ENCODE measurements around the gene EXOSC5. TPM values are rescaled to one million over a fixed set of nuclear protein-coding genes. Genes with fewer than 3 reads are reported as not detected.

The EXOSC5 gene
- total RNA-seq, 1 experiment from 2014 or later = 58.7 TPM

GRCh38 chr19:41339936-41340335 is 57.2 kb downstream of the EXOSC5 start:
- H4K8ac ChIP-seq (replicated peaks; ENCODE audit: insufficient read length, low read depth, low read length) = no peak overlapping the region
- no peak overlapping the region for H3K9ac ChIP-seq (ENCODE audit: extremely low read depth, insufficient read length, low read length)
- H2BK20ac ChIP-seq (ENCODE audit: low read depth, low read length, poor library complexity, severe bottlenecking) = no peak overlapping the region
- WGBS (ENCODE audit: extremely low coverage, insufficient read length, low lambda C conversion rate) = no CpG with 5 or more reads among the region's 5 CpGs
- no peak overlapping the region for H3K56ac ChIP-seq (ENCODE audit: insufficient read length, low read depth, low read length)
- H3K79me1 ChIP-seq (ENCODE audit: insufficient read depth, low read depth, low read length, poor library complexity, severe bottlenecking) = no peaks in the 10 kb centered on the region
- no peak overlapping the region for H3K27ac ChIP-seq (ENCODE audit: insufficient read length, low read depth, low read length)
- no peaks in the 10 kb centered on the region for H3K4me1 Mint-ChIP-seq
- H4K5ac ChIP-seq (ENCODE audit: insufficient read length, low read depth, low read length) = no peak overlapping the region
- no peak overlapping the region for H4K91ac ChIP-seq (ENCODE audit: insufficient read length, low read depth, low read length)
- H3K9me3 Mint-ChIP-seq = no peaks in the 10 kb centered on the region
- no peak overlapping the region for H2AFZ ChIP-seq (ENCODE audit: low read length)
- H3T11ph ChIP-seq (ENCODE audit: low read length) = no peak overlapping the region
- H3K18ac ChIP-seq (ENCODE audit: insufficient read length, low read depth, low read length) = no peak overlapping the region
- H3K27me3 Mint-ChIP-seq (ENCODE audit: low read depth) = no peaks in the 10 kb centered on the region
- no peaks in the 10 kb centered on the region for H3K4me1 ChIP-seq (ENCODE audit: insufficient read depth, low read length)
- no peak overlapping the region for H3K14ac ChIP-seq (ENCODE audit: insufficient read depth, low read length)
- no peaks in the 10 kb centered on the region for H3K79me2 ChIP-seq (ENCODE audit: insufficient read depth, low read length)
- no peak overlapping the region for H2BK120ac ChIP-seq (ENCODE audit: low read depth, low read length, poor library complexity, severe bottlenecking)
- H3K36me3 Mint-ChIP-seq (ENCODE audit: insufficient read depth in 1 of 3, low read depth in 3 of 3) = peaks cover 0 to 38% (median 0%) of the 10 kb centered on the region in 3 experiments; a peak in 2 of 7 replicates
- H2BK15ac ChIP-seq (ENCODE audit: low read depth, low read length) = no peak overlapping the region
- no peak overlapping the region for H3K4ac ChIP-seq (ENCODE audit: low read depth, low read length)
- H2AK5ac ChIP-seq (ENCODE audit: insufficient read length, low read length) = no peak overlapping the region
- H2BK12ac ChIP-seq (ENCODE audit: insufficient read length, low read depth, low read length) = no peak overlapping the region
- no peaks in the 10 kb centered on the region for H3K27me3 ChIP-seq (ENCODE audit: insufficient read depth, low read length)
- DNase-seq = no peak
- no peak overlapping the region for H3K4me3 Mint-ChIP-seq
- no peak overlapping the region for H3K23ac ChIP-seq (ENCODE audit: insufficient read length, low read depth, low read length)
- H4K20me1 ChIP-seq (ENCODE audit: control insufficient read depth, insufficient read depth, insufficient read length) = no peaks in the 10 kb centered on the region
- no peaks in the 10 kb centered on the region for H3K23me2 ChIP-seq (ENCODE audit: insufficient read length, low read depth, low read length, poor library complexity, severe bottlenecking)
- no peaks in the 10 kb centered on the region for H3K9me3 ChIP-seq (ENCODE audit: control insufficient read depth, low read depth, low read length)
- no peak overlapping the region for H3K4me2 ChIP-seq (ENCODE audit: insufficient read depth, insufficient read length, low read length)
- TF ChIP-seq CTCF (conservative IDR thresholded peaks at IDR 0.05) = no peak
- H2BK5ac ChIP-seq (ENCODE audit: insufficient read length, low read length) = no peak overlapping the region
- no peak overlapping the region for H3K27ac Mint-ChIP-seq

Other genes starting within 250 kb of the EXOSC5 start
- gene CYP2S1, start 204.1 kb downstream of the EXOSC5 start, total RNA-seq (2021) = 159 and 175 TPM in 2 replicates
- 29.4 and 30.3 TPM in 2 replicates for gene AXL, start 178.1 kb downstream of the EXOSC5 start, total RNA-seq (2021)
- gene HNRNPUL1, start 133.0 kb downstream of the EXOSC5 start, total RNA-seq (2021) = 309 and 315 TPM in 2 replicates
- gene CCDC97, start 87.2 kb downstream of the EXOSC5 start, total RNA-seq (2021) = 37.2 and 39.4 TPM in 2 replicates
- gene TGFB1, start 43.4 kb downstream of the EXOSC5 start, total RNA-seq (2021) = 30.1 and 31.3 TPM in 2 replicates
- gene B9D2, start 33.2 kb downstream of the EXOSC5 start, total RNA-seq (2021) = 4.8 and 5.2 TPM in 2 replicates
- 5.7 and 6.1 TPM in 2 replicates for gene TMEM91, start 20.8 kb downstream of the EXOSC5 start, total RNA-seq (2021)
- 21.1 and 28.3 TPM in 2 replicates for gene BCKDHA, start 459 bp upstream of the EXOSC5 start, total RNA-seq (2021)
- gene B3GNT8, start 30.0 kb upstream of the EXOSC5 start, total RNA-seq (2021) = 0.86 and 0.96 TPM in 2 replicates
- 70.5 and 74.7 TPM in 2 replicates for gene DMAC2, start 42.6 kb upstream of the EXOSC5 start, total RNA-seq (2021)
- not detected in 2 replicates for gene ERICH4, start 45.8 kb upstream of the EXOSC5 start, total RNA-seq (2021)
- gene CEACAM21, start 178.8 kb upstream of the EXOSC5 start, total RNA-seq (2021) = not detected in 2 replicates
- not detected in 2 replicates for gene CEACAM4, start 229.7 kb upstream of the EXOSC5 start, total RNA-seq (2021)